ENCODE measurements around the gene HECTD2.
A peak's percentile ranks its signal among the peaks of the same experiment; 100 is the strongest.
"Not testable (repeated sequence)": the region's sequence is repeated elsewhere in the genome, so short reads cannot be mapped to it uniquely, and the experiment has no call there.

The HECTD2 gene

GRCh38 chr10:91409869-91410637 lies at the start of gene HECTD2:
Gene HECTD2, plus strand, starts transcription at chr10:91410344. Its CDS starts 95 bp downstream, at chr10:91410439.
- Histone ChIP-seq H3K4me3 (ENCODE audit: low read depth, low read length) (peak within 1 kb of the TSS; percentile 96), H3K36me3 (ENCODE audit: control insufficient read depth, insufficient read depth, low read length) (no peaks in the 10 kb centered on the region), H3K27ac (ENCODE audit: low read depth, low read length) (peak within 1 kb of the TSS; percentile 98), H3K4me1 (ENCODE audit: control insufficient read depth, insufficient read depth, low read length) (peaks cover 45% of the 10 kb centered on the region), H3K9ac (ENCODE audit: low read depth, low read length) (peak within 1 kb of the TSS; percentile 97), H3K9me3 (ENCODE audit: control insufficient read depth, insufficient read depth, low read length) (no peaks in the 10 kb centered on the region), H3K27me3 (ENCODE audit: control insufficient read depth, insufficient read depth, low read length) (no peaks in the 10 kb centered on the region; the same call in 1 of the 2 replicates)

- H3K9ac ChIP-seq (ENCODE audit: low read depth, low read length) = no peak overlapping the region
- H3K4me1 ChIP-seq (ENCODE audit: control insufficient read depth, insufficient read depth, low read length) = no peaks in the 10 kb centered on the region
- no peaks in the 10 kb centered on the region for H3K36me3 ChIP-seq (ENCODE audit: control insufficient read depth, insufficient read depth, low read length)
- no peak overlapping the region for H3K27ac ChIP-seq (ENCODE audit: low read depth, low read length)
- no peaks in the 10 kb centered on the region for H3K9me3 ChIP-seq (ENCODE audit: control insufficient read depth, insufficient read depth, low read length)
- H3K4me3 ChIP-seq (ENCODE audit: low read depth, low read length) = no peak overlapping the region
- no peaks in the 10 kb centered on the region for H3K27me3 ChIP-seq (ENCODE audit: control insufficient read depth, insufficient read depth, low read length)
These were observed 49.7 kb upstream of the HECTD2 start for GRCh38 chr10:91360461-91360860.

GRCh38 chr10:91365519-91365918 lies 44.6 kb upstream of the HECTD2 start:
- H3K27ac ChIP-seq (ENCODE audit: low read depth, low read length); H3K4me1 ChIP-seq (ENCODE audit: control insufficient read depth, insufficient read depth, low read length); H3K9me3 ChIP-seq (ENCODE audit: control insufficient read depth, insufficient read depth, low read length); H3K27me3 ChIP-seq (ENCODE audit: control insufficient read depth, insufficient read depth, low read length); H3K36me3 ChIP-seq (ENCODE audit: control insufficient read depth, insufficient read depth, low read length); H3K9ac ChIP-seq (ENCODE audit: low read depth, low read length); H3K4me3 ChIP-seq (ENCODE audit: low read depth, low read length): not testable (repeated sequence)

GRCh38 chr10:91366704-91367103 lies 43.4 kb upstream of the HECTD2 start:
- Histone ChIP-seq H3K9ac (ENCODE audit: low read depth, low read length) (no peak overlapping the region), H3K27ac (ENCODE audit: low read depth, low read length) (no peak overlapping the region), H3K9me3 (ENCODE audit: control insufficient read depth, insufficient read depth, low read length) (no peaks in the 10 kb centered on the region), H3K36me3 (ENCODE audit: control insufficient read depth, insufficient read depth, low read length) (no peaks in the 10 kb centered on the region), H3K27me3 (ENCODE audit: control insufficient read depth, insufficient read depth, low read length) (no peaks in the 10 kb centered on the region), H3K4me3 (ENCODE audit: low read depth, low read length) (no peak overlapping the region), H3K4me1 (ENCODE audit: control insufficient read depth, insufficient read depth, low read length) (no peaks in the 10 kb centered on the region)

- no peaks in the 10 kb centered on the region for H3K36me3 ChIP-seq (ENCODE audit: control insufficient read depth, insufficient read depth, low read length)
- no peaks in the 10 kb centered on the region for H3K27me3 ChIP-seq (ENCODE audit: control insufficient read depth, insufficient read depth, low read length)
- H3K27ac ChIP-seq (ENCODE audit: low read depth, low read length) = no peak overlapping the region
- no peak overlapping the region for H3K4me3 ChIP-seq (ENCODE audit: low read depth, low read length)
- no peak overlapping the region for H3K9ac ChIP-seq (ENCODE audit: low read depth, low read length)
- H3K4me1 ChIP-seq (ENCODE audit: control insufficient read depth, insufficient read depth, low read length) = no peaks in the 10 kb centered on the region
- H3K9me3 ChIP-seq (ENCODE audit: control insufficient read depth, insufficient read depth, low read length) = no peaks in the 10 kb centered on the region
These were observed 43.0 kb upstream of the HECTD2 start for GRCh38 chr10:91367127-91367531.

GRCh38 chr10:91367558-91367957 lies 42.6 kb upstream of the HECTD2 start:
- Histone ChIP-seq H3K4me1 (ENCODE audit: control insufficient read depth, insufficient read depth, low read length) (no peaks in the 10 kb centered on the region), H3K27ac (ENCODE audit: low read depth, low read length) (no peak overlapping the region), H3K4me3 (ENCODE audit: low read depth, low read length) (no peak overlapping the region), H3K9ac (ENCODE audit: low read depth, low read length) (no peak overlapping the region), H3K9me3 (ENCODE audit: control insufficient read depth, insufficient read depth, low read length) (no peaks in the 10 kb centered on the region), H3K27me3 (ENCODE audit: control insufficient read depth, insufficient read depth, low read length) (no peaks in the 10 kb centered on the region), H3K36me3 (ENCODE audit: control insufficient read depth, insufficient read depth, low read length) (no peaks in the 10 kb centered on the region)

- H3K4me3 ChIP-seq (ENCODE audit: low read depth, low read length); H3K27ac ChIP-seq (ENCODE audit: low read depth, low read length); H3K9ac ChIP-seq (ENCODE audit: low read depth, low read length); H3K27me3 ChIP-seq (ENCODE audit: control insufficient read depth, insufficient read depth, low read length); H3K4me1 ChIP-seq (ENCODE audit: control insufficient read depth, insufficient read depth, low read length); H3K36me3 ChIP-seq (ENCODE audit: control insufficient read depth, insufficient read depth, low read length); H3K9me3 ChIP-seq (ENCODE audit: control insufficient read depth, insufficient read depth, low read length): not testable (repeated sequence)
These were observed 40.1 kb upstream of the HECTD2 start for GRCh38 chr10:91369978-91370589.

- no peaks in the 10 kb centered on the region for H3K27me3 ChIP-seq (ENCODE audit: control insufficient read depth, insufficient read depth, low read length)
- H3K9ac ChIP-seq (ENCODE audit: low read depth, low read length) = no peak overlapping the region
- no peak overlapping the region for H3K27ac ChIP-seq (ENCODE audit: low read depth, low read length)
- H3K4me3 ChIP-seq (ENCODE audit: low read depth, low read length) = no peak overlapping the region
- H3K4me1 ChIP-seq (ENCODE audit: control insufficient read depth, insufficient read depth, low read length) = no peaks in the 10 kb centered on the region
- no peaks in the 10 kb centered on the region for H3K36me3 ChIP-seq (ENCODE audit: control insufficient read depth, insufficient read depth, low read length)
- H3K9me3 ChIP-seq (ENCODE audit: control insufficient read depth, insufficient read depth, low read length) = no peaks in the 10 kb centered on the region
These were observed 36.1 kb upstream of the HECTD2 start for GRCh38 chr10:91374052-91374451.

- Histone ChIP-seq H3K4me3 (ENCODE audit: low read depth, low read length) (no peak overlapping the region), H3K9ac (ENCODE audit: low read depth, low read length) (no peak overlapping the region), H3K27ac (ENCODE audit: low read depth, low read length) (no peak overlapping the region)
These were observed 32.1 kb upstream of the HECTD2 start for GRCh38 chr10:91378061-91378460.

GRCh38 chr10:91380873-91381256 lies 29.3 kb upstream of the HECTD2 start:
- H3K27ac ChIP-seq (ENCODE audit: low read depth, low read length) = no peak overlapping the region
- H3K27me3 ChIP-seq (ENCODE audit: control insufficient read depth, insufficient read depth, low read length) = no peaks in the 10 kb centered on the region
- H3K4me3 ChIP-seq (ENCODE audit: low read depth, low read length) = no peak overlapping the region
- H3K36me3 ChIP-seq (ENCODE audit: control insufficient read depth, insufficient read depth, low read length) = no peaks in the 10 kb centered on the region
- 0 out of 2 replicates have a peak, but pooled peaks cover 5% of the 10 kb centered on the region for H3K4me1 ChIP-seq (ENCODE audit: control insufficient read depth, insufficient read depth, low read length)
- no peak overlapping the region for H3K9ac ChIP-seq (ENCODE audit: low read depth, low read length)
- H3K9me3 ChIP-seq (ENCODE audit: control insufficient read depth, insufficient read depth, low read length) = no peaks in the 10 kb centered on the region

More at GRCh38 chr10:91378061-91378460, 32.1 kb upstream of the HECTD2 start:
- no peaks in the 10 kb centered on the region for H3K9me3 ChIP-seq (ENCODE audit: control insufficient read depth, insufficient read depth, low read length)
- no peaks in the 10 kb centered on the region for H3K27me3 ChIP-seq (ENCODE audit: control insufficient read depth, insufficient read depth, low read length)
- H3K4me1 ChIP-seq (ENCODE audit: control insufficient read depth, insufficient read depth, low read length) = 0 out of 2 replicates have a peak, but pooled peaks cover 5% of the 10 kb centered on the region
- H3K36me3 ChIP-seq (ENCODE audit: control insufficient read depth, insufficient read depth, low read length) = no peaks in the 10 kb centered on the region

GRCh38 chr10:91381257-91381891 lies 28.8 kb upstream of the HECTD2 start:
- Histone ChIP-seq H3K4me3 (ENCODE audit: low read depth, low read length) (no peak overlapping the region), H3K27ac (ENCODE audit: low read depth, low read length) (no peak overlapping the region), H3K27me3 (ENCODE audit: control insufficient read depth, insufficient read depth, low read length) (no peaks in the 10 kb centered on the region), H3K4me1 (ENCODE audit: control insufficient read depth, insufficient read depth, low read length) (0 out of 2 replicates have a peak, but pooled peaks cover 5% of the 10 kb centered on the region), H3K36me3 (ENCODE audit: control insufficient read depth, insufficient read depth, low read length) (no peaks in the 10 kb centered on the region), H3K9ac (ENCODE audit: low read depth, low read length) (no peak overlapping the region), H3K9me3 (ENCODE audit: control insufficient read depth, insufficient read depth, low read length) (no peaks in the 10 kb centered on the region)

Measured in HUES48 (cell line).